ENCODE measurements around the gene DOCK8.

- TF ChIP-seq EZH2 (IDR thresholded peaks at IDR 0.05; ENCODE audit: insufficient read depth, poor library complexity, severe bottlenecking) (no peak), EZH2phosphoT487 (IDR thresholded peaks at IDR 0.05; ENCODE audit: insufficient read depth, low read depth) (no peak)
Observed at GRCh38 chr9:468766-469426, 254.2 kb downstream of the DOCK8 start.

All from GM23248 (cell line).